ENCODE results near the gene MSI1.

MSI1 gene

GRCh38 chr12:120376934-120377572 lies 8.1 kb upstream of the MSI1 start:
- no peak for DNase-seq (ENCODE audit: low spot score)

GRCh38 chr12:120376416-120376815 lies 7.5 kb upstream of the MSI1 start:
- DNase-seq (ENCODE audit: low spot score), result no peak

GRCh38 chr12:120376009-120376408 lies 7.0 kb upstream of the MSI1 start:
- DNase-seq (ENCODE audit: low spot score), result no peak

- DNase-seq (ENCODE audit: low spot score), result no peak
Observed at GRCh38 chr12:120373683-120374082, 4.7 kb upstream of the MSI1 start.

GRCh38 chr12:120370343-120371243 lies 1.6 kb upstream of the MSI1 start:
- no peak for DNase-seq (ENCODE audit: low spot score)

- no peak for DNase-seq (ENCODE audit: low spot score)
Observed at GRCh38 chr12:120369603-120370342, 809 bp upstream of the MSI1 start.

GRCh38 chr12:120367924-120368788 lies 808 bp downstream of the MSI1 start:
- no peak for DNase-seq (ENCODE audit: low spot score)

GRCh38 chr12:120367233-120367923 lies 1.6 kb downstream of the MSI1 start:
- DNase-seq (ENCODE audit: low spot score), result no peak

GRCh38 chr12:120366845-120367232 lies 2.1 kb downstream of the MSI1 start:
- DNase-seq (ENCODE audit: low spot score), result no peak

- DNase-seq (ENCODE audit: low spot score), result no peak
Observed at GRCh38 chr12:120366341-120366705, 2.6 kb downstream of the MSI1 start.

- DNase-seq (ENCODE audit: low spot score), result peak; percentile 55
Observed at GRCh38 chr12:120365675-120366340, 3.2 kb downstream of the MSI1 start.

GRCh38 chr12:120364487-120364886 lies 4.5 kb downstream of the MSI1 start:
- DNase-seq (ENCODE audit: low spot score), result no peak

GRCh38 chr12:120363274-120363855 lies 5.6 kb downstream of the MSI1 start:
- DNase-seq (ENCODE audit: low spot score), result no peak

GRCh38 chr12:120362516-120363273 lies 6.3 kb downstream of the MSI1 start:
- no peak for DNase-seq (ENCODE audit: low spot score)

- DNase-seq (ENCODE audit: low spot score), result no peak
Observed at GRCh38 chr12:120361506-120362208, 7.3 kb downstream of the MSI1 start.

GRCh38 chr12:120359128-120359527 lies 9.8 kb downstream of the MSI1 start:
- no peak for DNase-seq (ENCODE audit: low spot score)

GRCh38 chr12:120358412-120359100 lies 10.4 kb downstream of the MSI1 start:
- DNase-seq (ENCODE audit: low spot score), result no peak

- DNase-seq (ENCODE audit: low spot score), result no peak
Observed at GRCh38 chr12:120357104-120357503, 11.9 kb downstream of the MSI1 start.
